Pancreas (tissue), 10 donors: Measurements from ENCODE around the gene ZNF605. TPM values are rescaled to one million over a fixed set of nuclear protein-coding genes. Genes with fewer than 3 reads are reported as not detected.

Source experiments
- ATAC-seq, 4 donors: fragments of 200-7000 bp; cut with Tn5 transposase; one replicate each; pipeline versions ENCODE4 v1.8.0 to v1.9.1; 2020; ENCODE audit warnings: mild to moderate bottlenecking in 4 of 4, moderate library complexity in 4 of 4
- DNase-seq, 6 donors: peaks; one replicate each; pipeline ENCODE4 v3.0.0-alpha.2; 2020
- FAIRE-seq: peaks from 2 replicates; lab custom pipeline; 2012; peaks lifted over from hg19 to GRCh38; lab: Jason Lieb, UNC
- H3K27ac ChIP-seq, 4 donors: fragments of 200-600 bp; sonication (generic); 1 replicate in 3 of 4; 2 replicates in 1 of 4; pipeline versions ENCODE4 v1.5.0 to v1.8.0; 2020
- H3K27me3 ChIP-seq, 4 donors: fragments of 200-600 bp; one replicate each; pipeline ENCODE4 v1.8.0; 2021
- H3K36me3 ChIP-seq, 3 donors: fragments of 200-600 bp; sonication (generic) in 1 of 3; one replicate each; pipeline versions ENCODE4 v1.5.0 to v1.8.0; 2020 to 2021
- H3K4me1 ChIP-seq, 3 donors: fragments of 200-600 bp; one replicate each; pipeline ENCODE4 v1.8.0; 2021
- H3K4me3 ChIP-seq, 4 donors: fragments of 200-600 bp; sonication (generic) in 2 of 4; one replicate each; pipeline versions ENCODE4 v1.5.0 to v1.8.0; 2020 to 2021
- H3K9me3 ChIP-seq, 4 donors: fragments of 200-600 bp; one replicate each; pipeline ENCODE4 v1.8.0; 2021
- CTCF ChIP-seq, 4 donors: fragments of 200-600 bp; sonication (generic) in 3 of 4; IDR thresholded peaks; one replicate each; pipeline versions ENCODE4 v1.5.0 to v1.8.0; 2021; ENCODE audit warnings: antibody characterized with exemption in 4 of 4
- WGBS, 2 donors: extraction: QIAGEN DNeasy Blood & Tissue Kit; methylation state at CpG; one replicate each; pipeline ENCODE4 v1.1.7; 2013; 5-methylcytosine and 5-hydroxymethylcytosine counted together
- intact Hi-C, 3 donors: fragments of 100-400 bp; cut with DNase I; formaldehyde crosslinking; loops; one replicate each; pipeline versions ENCODE4 v1.11.1 to v1.14.2; 2022
- polyA plus RNA-seq, 2 donors: library from polyadenylated mRNA; stranded (reverse); fragments of 200-250 nt; gene quantifications; one replicate each; pipeline ENCODE4 v1.2.3, GENCODE V29; 2013
- total RNA-seq, 6 donors: library from RNA; stranded (reverse); fragmentation: NEBNext Ultra II Directional in 4 of 6; extraction: Animal tissue kit (Norgen Biotek cat#: 25700) in 4 of 6; gene quantifications; one replicate each; pipeline versions ENCODE4 v1.2.1 to v1.2.4, GENCODE V29; 2021 to 2023
- donor health status: healthy with polysubstance abuse.
- donor health status: DM: no; HTN: no; CAD: no; lungs with moderate emphysema.
- donor health status: DM: no; HTN: no; CAD: no.
- donor health status: control.
- donor health status: control.
- donor health status: Bipolar disorder and iron deficiency.
- donor health status: DM: yes; HTN: yes; CAD: no.
- donor health status: DM: no; HTN: no; CAD: no.
- donor health status: DM: no; HTN: no; CAD: no.
- donor health status: DM: yes; HTN: yes; CAD: no.

ZNF605 gene
- total and polyA plus RNA-seq, 8 donors = 3.3 to 8.6 (median 4.2) TPM

DNA sequence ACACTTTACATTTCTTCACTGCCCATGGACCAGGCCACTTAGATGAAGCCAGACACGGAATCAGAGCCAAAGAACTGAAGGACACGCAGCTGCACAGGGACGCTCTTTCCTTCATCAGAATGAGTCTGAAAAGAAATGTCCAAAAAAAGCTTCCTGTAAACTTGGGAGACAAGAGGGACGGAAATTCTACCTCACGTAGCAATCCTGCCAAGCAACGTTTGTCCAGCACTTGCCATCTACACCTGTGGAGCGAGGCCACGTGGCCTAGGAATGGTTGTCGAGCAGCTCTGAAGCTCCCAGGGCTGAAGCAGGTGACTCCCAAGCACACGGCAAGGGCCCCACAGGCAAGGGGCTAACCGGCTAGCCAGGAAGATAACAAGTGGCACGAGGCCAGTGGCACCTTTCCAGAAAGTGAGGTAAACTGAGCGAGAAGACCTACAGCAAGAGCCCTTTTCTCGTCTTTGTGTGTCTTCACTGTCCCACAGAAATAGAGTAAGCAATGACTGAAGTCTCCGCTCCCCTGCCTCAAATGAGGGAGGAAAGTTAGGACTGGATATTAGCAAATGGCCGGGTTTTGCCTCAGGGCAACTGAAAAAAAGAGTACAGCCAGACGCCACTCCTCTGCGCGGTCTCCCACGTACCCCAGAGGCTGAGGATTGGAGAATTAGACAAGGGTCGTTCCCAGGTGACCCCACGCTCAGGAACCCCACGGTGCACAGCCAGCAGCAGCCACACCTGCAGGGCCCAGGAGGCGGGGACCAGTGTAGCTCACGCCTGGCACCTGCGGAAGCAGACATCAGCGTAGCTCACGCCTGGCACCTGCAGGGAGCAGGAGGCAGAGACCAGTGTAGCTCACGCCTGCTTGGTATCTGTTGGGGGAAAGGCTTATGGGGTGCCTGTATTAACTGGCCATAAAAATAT lies 7.7 kb downstream of the ZNF605 start:
- H3K27ac ChIP-seq = no peak overlapping the region
- no peaks in the 10 kb centered on the region for H3K27me3 ChIP-seq
- ATAC-seq (no peak), DNase-seq (no peak), FAIRE-seq (no peak)
- H3K4me1 ChIP-seq = no peaks in the 10 kb centered on the region
- 95 to 96% methylated on average over 29 of the region's 29 CpGs for WGBS, 2 donors
- no peaks in the 10 kb centered on the region for H3K9me3 ChIP-seq
- no peak for TF ChIP-seq CTCF (IDR thresholded peaks at IDR 0.05)
- intact Hi-C loops = no loop called here
- peaks cover 10 to 39% (median 13%) of the 10 kb centered on the region in 3 donors for H3K36me3 ChIP-seq
- H3K4me3 ChIP-seq = no peak overlapping the region

DNA sequence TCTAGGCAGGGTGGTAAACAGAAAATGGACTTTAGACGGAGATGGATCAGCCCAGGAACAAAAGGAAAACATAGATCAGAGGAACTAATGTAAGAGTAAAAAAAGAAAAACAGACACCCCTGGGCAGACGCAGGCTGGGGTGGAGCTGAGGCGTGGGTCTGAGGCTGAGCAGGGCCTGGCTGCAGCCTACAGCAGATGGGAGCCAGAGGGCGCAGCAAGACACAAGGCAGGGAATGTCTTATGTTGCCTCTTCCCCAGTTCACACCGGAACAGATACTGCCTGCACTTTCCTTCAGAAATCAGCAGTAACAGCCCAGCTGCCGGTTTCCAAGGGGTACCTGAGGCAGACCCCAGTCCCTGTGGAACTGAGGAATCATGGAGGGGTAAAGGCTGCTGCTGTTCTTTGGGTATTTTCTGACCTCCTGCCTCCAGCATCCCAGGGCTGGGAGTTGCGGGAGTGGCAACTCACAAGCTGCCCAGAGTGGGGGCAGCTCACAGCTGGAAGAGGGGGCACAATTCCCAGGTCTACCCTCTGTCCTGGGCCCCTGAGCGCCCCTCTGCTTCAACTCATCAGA lies 9.8 kb downstream of the ZNF605 start:
- no peak for ATAC-seq
- H3K27ac ChIP-seq = no peak overlapping the region
- peaks cover 11 to 54% (median 26%) of the 10 kb centered on the region in 3 donors for H3K36me3 ChIP-seq
- TF ChIP-seq CTCF (IDR thresholded peaks at IDR 0.05) = no peak
- H3K4me1 ChIP-seq = no peaks in the 10 kb centered on the region
- 92 to 97% methylated on average over 8 of the region's 8 CpGs for WGBS, 2 donors
- no peak for DNase-seq
- FAIRE-seq = no peak
- H3K27me3 ChIP-seq = no peaks in the 10 kb centered on the region
- intact Hi-C loops = no loop called here
- no peak overlapping the region for H3K4me3 ChIP-seq
- no peaks in the 10 kb centered on the region for H3K9me3 ChIP-seq

DNA sequence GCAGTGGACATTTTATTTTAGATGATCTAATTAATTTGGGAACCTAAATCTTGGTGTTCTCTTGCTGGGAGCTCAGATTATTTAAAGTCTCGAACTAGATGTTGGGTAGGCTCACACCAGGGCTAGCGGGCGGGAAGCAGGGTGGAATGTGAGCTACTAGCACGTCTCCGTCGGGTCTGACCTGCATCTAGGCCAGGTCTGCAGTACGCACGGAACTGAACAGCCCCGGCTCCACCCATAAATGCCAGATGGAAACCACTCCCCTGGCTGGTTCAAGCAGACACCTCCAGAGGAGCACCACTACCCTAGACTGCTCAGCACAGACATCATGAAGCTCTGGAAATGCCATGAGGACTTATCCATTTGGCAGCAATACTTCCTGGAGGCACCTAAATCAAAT lies 10.3 kb downstream of the ZNF605 start:
- no peak overlapping the region for H3K27ac ChIP-seq
- no peak for TF ChIP-seq CTCF (IDR thresholded peaks at IDR 0.05)
- ATAC-seq = no peak
- no peaks in the 10 kb centered on the region for H3K4me1 ChIP-seq
- H3K27me3 ChIP-seq = no peaks in the 10 kb centered on the region
- H3K4me3 ChIP-seq = no peak overlapping the region
- WGBS, 2 donors = 94 to 98% methylated on average over 9 of the region's 9 CpGs
- no peak for FAIRE-seq
- H3K9me3 ChIP-seq = no peaks in the 10 kb centered on the region
- no peak for DNase-seq
- intact Hi-C loops = no loop called here
- peaks cover 15 to 54% (median 26%) of the 10 kb centered on the region in 3 donors for H3K36me3 ChIP-seq

GRCh38 chr12:132942611-132943010 lies 13.5 kb downstream of the ZNF605 start:
- DNase-seq (no peak), ATAC-seq (no peak), FAIRE-seq (no peak)
- no peaks in the 10 kb centered on the region for H3K27me3 ChIP-seq
- no peaks in the 10 kb centered on the region for H3K4me1 ChIP-seq
- no peak for TF ChIP-seq CTCF (IDR thresholded peaks at IDR 0.05)
- H3K36me3 ChIP-seq = peaks cover 15 to 48% (median 26%) of the 10 kb centered on the region in 3 donors
- H3K4me3 ChIP-seq = no peak overlapping the region
- no peak overlapping the region for H3K27ac ChIP-seq
- intact Hi-C loops = no loop called here
- WGBS, 2 donors = 98% methylated on average over 13 of the region's 13 CpGs
- H3K9me3 ChIP-seq = peaks cover 0 to 4% (median 0%) of the 10 kb centered on the region in 4 donors
